GM21423 (cell line): ENCODE data around the gene HS3ST2.
"Not testable (repeated sequence)": the region's sequence is repeated elsewhere in the genome, so short reads cannot be mapped to it uniquely, and the experiment has no call there.

Source experiments
- ATAC-seq: cut with Tn5 transposase; IDR thresholded peaks from one replicate; pipeline ENCODE4 v1.9.1; 2021; ENCODE audit warnings: mild to moderate bottlenecking, moderate library complexity; ENCODE audit not compliant: unreplicated experiment

HS3ST2 gene

DNA sequence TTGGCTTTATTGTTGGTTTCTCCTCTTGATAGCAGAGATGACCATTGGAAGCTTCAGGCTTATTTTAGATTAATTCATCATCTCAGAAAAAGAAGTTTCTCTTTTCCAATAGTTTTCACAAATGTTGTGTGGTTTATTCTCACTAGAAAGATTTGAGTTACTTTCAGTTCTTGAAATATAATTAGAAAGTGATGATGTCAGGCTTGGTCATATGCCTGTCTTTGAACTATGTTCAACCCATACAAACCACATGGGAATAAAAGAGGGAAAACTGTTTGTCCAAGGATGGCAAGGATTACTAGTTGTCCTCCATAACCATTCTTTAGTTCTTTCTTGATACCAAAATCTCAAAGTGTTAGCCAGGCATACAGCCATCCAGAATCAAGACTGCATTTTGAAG lies 3.7 kb upstream of the HS3ST2 start:
- ATAC-seq: no peak

DNA sequence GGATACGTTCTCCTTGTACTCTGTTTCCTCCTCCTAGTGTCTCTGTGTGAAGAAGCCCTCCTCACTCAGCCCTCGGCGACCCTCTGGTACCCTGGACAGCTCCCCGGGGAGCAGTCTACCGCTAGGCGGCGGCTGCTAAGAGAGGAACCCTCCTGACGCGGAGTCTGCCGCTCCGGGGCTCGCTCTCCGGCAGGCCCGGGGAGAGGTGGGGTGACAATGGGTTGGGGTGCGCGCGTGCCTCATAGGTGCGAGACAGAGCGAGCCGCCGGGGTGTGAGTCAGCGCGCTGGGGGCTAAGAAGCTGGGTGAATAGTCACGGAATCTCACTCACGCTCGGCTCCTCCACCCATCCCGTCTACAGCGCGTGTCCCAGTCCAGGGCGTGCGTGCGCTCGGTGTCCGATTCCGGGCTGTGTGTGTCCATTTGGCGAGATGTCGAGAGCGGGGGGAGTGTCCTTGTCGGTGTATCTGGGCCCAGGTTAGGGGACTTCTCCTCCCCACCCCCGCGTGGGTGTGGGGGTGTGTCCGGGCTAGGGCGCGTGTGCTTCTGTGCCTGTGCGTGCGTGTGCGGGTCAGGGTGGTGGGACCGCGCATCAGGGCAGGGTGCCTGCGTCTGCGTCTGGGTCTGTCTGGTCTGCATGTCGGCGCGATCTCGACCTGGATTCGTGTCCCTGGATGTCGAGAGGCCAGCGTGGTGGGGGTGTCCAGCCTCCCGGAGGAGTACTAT lies 577 bp upstream of the HS3ST2 start:
- ATAC-seq: no peak

- no peak for ATAC-seq
These were observed 746 bp downstream of the HS3ST2 start for GRCh38 chr16:22814711-22815105.

GRCh38 chr16:22815863-22816262 lies 1.9 kb downstream of the HS3ST2 start:
- ATAC-seq: no peak

DNA sequence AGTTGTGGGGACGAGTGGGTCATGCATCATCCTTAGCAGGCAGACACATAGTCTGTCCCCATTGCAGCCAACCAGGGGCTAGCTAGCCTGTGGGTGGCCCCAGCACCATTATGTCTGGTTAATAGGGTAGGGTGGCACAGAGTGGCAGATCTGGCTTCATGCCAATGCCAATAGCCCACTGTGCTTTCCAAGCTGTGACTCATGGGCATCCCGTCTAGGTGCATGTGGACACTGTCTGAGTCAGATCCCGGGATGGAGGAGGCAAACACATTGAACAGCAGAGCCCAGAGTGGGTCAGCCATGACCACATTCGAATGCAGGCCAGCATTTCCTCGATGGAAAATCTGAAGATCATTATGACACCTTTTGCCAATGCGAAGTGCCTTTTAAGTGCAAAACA lies 2.5 kb downstream of the HS3ST2 start:
- ATAC-seq: no peak

GRCh38 chr16:22818736-22819135 lies 4.8 kb downstream of the HS3ST2 start:
- ATAC-seq: not testable (repeated sequence)

GRCh38 chr16:22838681-22839080 lies 24.7 kb downstream of the HS3ST2 start:
- no peak for ATAC-seq

DNA sequence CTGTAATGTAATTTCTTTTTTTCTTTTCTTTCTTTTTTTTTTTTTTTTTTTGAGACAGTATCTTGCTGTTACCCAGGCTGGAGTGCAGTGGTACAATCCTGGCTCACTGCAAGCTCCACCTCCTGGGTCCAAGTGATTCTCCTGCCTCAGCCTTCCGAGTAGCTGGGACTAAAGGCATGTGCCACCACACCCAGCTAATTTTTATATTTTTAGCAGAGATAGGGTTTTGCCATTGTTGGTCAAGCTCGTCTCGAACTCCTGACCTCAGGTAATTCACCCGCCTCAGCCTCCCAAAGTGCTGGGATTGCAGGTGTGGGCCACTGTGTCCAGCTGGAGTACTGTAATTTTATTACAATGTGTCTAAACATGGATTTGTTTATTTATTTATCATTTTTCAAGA lies 28.1 kb downstream of the HS3ST2 start:
- not testable (repeated sequence) for ATAC-seq

- ATAC-seq: no peak
These were observed 29.2 kb downstream of the HS3ST2 start for GRCh38 chr16:22843122-22843521.

DNA sequence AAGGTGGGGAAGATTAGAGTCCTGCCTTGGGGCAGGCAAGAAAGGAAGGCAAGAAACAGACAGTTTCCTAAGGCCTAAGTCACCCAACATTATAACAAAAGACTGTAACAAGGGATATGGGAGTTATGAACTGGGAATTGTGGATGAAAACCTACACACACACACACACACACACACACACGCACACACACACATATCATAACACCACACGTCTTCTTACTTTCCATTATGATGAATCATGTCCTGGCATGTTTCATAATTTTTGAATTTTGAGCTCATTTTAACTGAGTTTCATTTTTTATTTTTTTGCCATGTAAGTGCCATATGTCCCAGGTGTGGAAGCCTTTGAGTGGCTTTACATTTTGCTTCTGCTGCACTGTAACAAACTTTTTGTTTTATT lies 29.9 kb downstream of the HS3ST2 start:
- ATAC-seq: no peak

GRCh38 chr16:22844416-22844815 lies 30.5 kb downstream of the HS3ST2 start:
- no peak for ATAC-seq

GRCh38 chr16:22847100-22847499 lies 33.1 kb downstream of the HS3ST2 start:
- no peak for ATAC-seq

DNA sequence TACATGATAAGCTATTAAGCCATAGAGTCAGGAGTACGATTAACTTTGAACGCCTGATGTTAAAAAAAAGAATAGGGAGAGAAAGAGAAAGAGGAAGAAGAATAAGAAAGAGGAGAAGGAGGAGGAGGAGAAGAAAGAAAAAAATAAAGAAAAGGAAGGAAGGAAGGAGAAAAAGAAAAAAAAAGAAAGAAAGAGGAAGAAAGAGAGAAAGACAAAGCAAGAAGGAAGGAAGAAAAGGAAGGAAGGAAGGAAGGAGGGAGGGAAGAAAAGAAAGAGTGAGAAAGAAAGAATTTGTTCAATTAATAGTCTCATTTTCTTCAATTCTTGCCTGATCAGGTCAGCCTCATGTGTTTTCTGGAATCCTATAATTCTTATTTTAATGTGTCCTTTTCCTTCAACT lies 33.7 kb downstream of the HS3ST2 start:
- no peak for ATAC-seq

- ATAC-seq: no peak
These were observed 34.5 kb downstream of the HS3ST2 start for GRCh38 chr16:22848451-22848850.

DNA sequence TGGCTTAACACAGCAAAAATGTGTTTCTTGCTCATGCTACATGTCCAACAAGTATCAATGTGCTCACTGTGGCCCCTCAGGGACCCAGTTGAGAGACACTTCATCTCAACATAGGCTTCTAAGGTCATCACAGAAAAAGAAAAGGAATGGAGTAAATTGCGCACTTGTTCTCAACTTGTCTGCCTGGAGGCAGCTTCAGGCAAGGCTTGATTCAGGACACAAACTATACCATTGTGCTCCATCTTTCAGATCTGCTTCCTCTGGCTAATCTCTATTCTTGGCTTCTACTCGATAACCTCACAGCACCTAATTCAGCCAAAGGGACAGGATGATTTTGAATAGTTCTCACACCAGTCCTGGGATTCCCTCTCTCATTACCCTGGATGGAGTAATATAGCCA lies 35.6 kb downstream of the HS3ST2 start:
- ATAC-seq: no peak

- no peak for ATAC-seq
These were observed 41.3 kb downstream of the HS3ST2 start for GRCh38 chr16:22855231-22855630.

DNA sequence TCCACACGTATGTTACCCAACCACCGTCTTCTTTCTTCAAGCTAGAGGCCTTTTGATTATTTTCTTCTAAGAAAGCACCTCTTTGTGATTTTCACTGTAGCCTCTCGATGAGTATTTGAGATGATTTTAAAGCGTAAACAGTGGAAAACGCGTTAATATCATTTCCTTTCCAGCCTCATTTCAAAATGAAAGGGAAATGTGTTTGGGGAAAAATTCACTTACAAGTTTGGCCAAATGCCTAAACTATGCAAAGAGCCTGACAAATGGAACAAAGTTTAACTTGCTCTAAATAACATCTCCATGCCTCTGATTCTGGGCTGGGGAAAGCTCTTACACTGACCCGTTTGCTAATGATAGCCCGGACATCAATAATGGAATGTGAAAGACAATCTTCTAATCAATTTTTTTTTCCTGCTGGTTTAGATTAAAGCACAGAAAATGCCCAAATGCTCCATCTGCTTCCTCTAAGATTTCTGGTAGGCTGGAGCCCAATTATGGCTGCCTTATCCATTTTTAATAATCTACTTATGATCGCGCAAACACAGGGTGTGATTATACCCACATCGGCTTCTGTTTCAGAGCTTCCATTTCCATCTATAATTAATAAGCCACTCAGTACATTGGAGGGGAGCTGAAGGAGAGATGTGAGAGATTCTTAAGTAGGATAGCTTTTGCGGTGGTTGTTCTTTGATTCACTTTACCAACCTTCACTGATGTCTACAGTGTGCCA lies 43.5 kb downstream of the HS3ST2 start:
- no peak for ATAC-seq

GRCh38 chr16:22859925-22860324 lies 46.0 kb downstream of the HS3ST2 start:
- ATAC-seq: no peak

DNA sequence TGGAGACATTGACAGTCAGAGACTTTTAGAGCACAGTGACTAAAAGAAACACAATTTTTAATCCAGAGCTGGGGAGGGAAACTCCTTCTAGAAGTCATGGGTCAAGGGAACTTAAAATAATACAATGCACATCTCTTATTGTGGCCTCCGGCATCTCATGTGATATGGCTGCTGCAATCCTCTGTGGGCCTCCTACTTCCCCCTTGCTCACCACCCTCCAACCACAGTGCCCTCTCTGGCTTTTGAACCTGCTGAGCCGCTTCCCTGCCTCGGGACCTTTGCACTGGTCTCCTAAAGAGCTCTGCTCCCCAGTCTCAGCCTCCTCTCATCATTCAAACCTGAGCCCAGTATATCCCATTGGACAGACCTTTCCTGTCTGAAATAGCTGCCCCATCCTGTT lies 47.6 kb downstream of the HS3ST2 start:
- ATAC-seq: no peak

DNA sequence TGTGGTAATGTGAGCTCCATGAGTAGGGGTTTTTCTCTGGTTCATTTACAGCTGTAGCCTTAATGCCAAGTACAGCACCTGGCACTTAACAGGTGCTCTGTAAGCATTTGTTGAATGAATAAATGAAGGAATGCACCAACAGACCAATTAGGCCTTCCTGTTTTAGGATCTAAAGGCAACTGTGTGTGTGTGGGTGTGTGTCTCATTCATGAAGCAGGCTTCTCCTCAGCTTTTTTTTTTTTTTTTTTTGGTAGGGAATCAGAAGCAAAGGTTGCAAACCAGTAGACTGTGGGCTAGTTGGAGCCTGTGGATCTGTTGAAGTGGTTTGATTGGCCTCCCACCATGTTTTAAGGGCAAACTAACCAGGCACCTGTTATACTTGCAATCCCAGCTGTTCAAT lies 48.1 kb downstream of the HS3ST2 start:
- ATAC-seq: no peak

GRCh38 chr16:22864375-22864774 lies 50.4 kb downstream of the HS3ST2 start:
- ATAC-seq: no peak

DNA sequence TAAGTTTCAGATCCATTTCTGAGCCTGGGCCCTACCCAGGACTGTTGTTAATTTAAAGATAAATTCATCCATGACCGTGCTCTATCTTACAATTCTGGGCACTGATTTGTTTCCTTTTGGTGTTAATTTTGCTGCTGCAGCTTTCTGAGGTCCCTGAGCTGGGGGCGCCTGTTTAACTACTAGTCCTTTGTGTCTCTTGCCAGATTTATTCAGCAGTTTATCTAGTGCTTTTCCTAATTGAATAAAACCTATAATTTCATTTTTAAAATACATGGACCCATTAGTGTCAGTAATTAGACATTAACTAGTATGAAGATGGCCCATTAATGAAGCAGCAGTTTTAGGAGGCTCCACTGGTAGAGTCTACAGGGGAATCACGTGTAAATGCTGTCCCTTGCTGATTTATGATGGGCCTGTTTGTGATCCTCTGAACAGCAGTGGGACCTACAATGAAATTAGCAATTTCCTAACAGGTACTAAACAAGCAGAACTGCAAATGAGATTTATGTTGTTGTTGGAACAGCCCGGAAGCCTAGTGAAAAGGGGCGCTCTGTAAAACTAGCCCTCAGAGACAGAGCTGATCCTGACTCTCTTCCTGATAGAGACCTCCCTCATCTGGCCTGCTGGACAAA lies 54.7 kb downstream of the HS3ST2 start:
- ATAC-seq: no peak
